Stimulated activated naive CD4-positive, alpha-beta T cell (primary cell): ENCODE results near the gene RDH11.
"Not testable (repeated sequence)": the region's sequence is repeated elsewhere in the genome, so short reads cannot be mapped to it uniquely, and the experiment has no call there.

Experiments used
- DNase-seq, 6 experiments: peaks; one replicate each; lab custom pipeline; 2025; lab: John Stamatoyannopoulos, UW

Gene RDH11, protein sequence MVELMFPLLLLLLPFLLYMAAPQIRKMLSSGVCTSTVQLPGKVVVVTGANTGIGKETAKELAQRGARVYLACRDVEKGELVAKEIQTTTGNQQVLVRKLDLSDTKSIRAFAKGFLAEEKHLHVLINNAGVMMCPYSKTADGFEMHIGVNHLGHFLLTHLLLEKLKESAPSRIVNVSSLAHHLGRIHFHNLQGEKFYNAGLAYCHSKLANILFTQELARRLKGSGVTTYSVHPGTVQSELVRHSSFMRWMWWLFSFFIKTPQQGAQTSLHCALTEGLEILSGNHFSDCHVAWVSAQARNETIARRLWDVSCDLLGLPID

DNA sequence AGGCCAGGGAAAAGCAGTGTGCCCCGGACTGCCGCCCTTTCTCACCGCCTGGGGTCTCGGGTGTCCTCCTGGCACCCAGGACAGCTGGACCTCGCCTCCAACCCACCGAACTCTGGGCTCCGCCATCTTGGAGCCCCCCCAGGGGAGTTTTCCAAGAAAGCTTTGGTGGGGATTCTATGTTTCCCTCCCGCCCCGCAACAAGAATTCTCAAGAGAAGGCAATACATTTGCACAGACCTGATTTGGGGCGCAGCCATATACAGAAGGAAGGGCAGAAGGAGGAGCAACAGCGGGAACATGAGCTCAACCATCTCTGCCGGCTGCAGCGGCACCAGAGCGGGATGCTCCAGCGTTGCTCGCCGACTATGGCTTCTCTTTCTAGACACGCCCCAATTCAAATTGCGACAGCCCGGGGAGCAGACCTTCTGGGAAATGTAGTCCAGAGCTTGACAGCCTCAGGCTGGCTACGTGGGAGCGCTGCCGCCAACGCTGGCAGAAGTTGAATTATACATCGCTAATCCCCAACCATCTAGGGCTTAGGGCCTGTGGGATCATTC, at the start of gene RDH11:
TSS of gene RDH11 (minus strand) at position 371 of the 556 bp plus-strand sequence. CDS start at position 310, 61 bp downstream.
- peak; percentile 61 to 83 (median 79) for DNase-seq

DNA sequence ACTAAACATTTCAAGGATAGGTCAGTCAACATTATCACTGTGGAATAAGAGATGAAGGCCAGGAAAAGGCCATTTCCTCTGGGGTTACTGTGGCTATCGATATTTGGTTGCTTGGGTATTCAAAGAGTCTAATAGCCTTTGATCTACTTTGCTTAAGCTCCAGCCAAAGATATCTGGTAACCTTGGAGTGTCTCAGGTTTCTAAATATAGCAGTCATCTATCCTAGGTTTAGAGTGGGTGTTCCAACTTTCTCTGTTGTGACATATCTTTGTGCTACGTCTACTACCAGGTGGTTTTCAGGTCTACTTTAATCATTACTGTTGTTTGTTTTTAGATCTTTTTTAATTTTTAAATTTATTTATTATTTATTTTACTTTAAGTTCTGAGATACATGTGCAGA, 48.5 kb upstream of the RDH11 start:
- DNase-seq, result no peak

DNA sequence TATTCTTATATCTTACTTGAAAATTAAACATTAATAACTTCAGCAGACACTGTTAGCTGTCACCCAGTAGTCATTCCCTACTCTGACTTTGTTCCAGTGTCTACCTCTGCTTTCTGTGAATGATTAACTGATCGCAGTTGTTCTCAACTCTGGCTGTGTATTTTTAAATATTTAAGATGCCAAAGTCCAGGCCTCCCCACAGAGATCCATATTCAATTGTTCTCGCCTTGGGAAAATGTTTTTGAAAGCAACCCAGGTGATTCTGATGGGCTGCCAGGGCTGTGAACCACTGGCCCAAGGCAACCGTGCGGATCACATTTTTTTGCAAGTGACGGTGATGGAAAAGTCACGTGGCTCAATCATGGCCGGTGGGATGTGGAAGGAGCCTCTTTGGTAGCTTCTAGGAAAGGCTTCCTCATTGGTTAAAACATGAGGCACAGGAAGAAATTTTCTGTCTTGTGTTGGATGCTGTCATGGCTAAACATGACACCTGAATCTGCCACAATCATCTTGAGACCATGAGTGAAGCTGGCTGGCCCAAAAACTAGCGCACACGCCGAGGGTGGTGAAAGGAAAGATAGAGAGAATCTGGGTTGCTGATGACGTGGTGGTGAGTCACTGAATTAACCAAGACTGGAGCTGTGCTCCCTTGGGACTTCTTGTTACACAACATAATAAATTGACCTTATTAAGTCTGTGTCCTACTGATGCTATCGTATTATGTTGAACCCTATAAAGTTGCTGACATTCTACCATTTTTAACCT, 43.4 kb upstream of the RDH11 start:
- DNase-seq, result no peak

DNA sequence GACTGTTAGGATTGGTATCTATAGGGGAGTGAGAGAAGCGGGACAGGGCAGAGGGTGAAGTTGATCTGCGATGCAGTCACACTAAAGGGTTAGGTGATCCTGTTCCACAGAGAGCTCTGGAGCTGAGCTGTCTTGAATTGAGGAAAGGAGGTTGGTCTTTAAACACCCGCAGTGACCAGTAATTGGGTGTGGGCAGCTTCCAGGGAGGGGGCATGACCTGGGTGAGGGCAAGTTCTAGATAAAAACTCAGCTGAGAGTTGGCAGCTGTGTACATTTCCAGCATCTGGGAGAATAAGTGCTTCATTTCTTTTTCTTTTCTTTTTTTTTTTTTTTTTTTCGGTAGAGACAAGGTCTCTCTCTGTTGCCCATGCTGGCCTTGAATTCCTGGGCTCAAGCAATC, 41.2 kb upstream of the RDH11 start:
- DNase-seq, result no peak

DNA sequence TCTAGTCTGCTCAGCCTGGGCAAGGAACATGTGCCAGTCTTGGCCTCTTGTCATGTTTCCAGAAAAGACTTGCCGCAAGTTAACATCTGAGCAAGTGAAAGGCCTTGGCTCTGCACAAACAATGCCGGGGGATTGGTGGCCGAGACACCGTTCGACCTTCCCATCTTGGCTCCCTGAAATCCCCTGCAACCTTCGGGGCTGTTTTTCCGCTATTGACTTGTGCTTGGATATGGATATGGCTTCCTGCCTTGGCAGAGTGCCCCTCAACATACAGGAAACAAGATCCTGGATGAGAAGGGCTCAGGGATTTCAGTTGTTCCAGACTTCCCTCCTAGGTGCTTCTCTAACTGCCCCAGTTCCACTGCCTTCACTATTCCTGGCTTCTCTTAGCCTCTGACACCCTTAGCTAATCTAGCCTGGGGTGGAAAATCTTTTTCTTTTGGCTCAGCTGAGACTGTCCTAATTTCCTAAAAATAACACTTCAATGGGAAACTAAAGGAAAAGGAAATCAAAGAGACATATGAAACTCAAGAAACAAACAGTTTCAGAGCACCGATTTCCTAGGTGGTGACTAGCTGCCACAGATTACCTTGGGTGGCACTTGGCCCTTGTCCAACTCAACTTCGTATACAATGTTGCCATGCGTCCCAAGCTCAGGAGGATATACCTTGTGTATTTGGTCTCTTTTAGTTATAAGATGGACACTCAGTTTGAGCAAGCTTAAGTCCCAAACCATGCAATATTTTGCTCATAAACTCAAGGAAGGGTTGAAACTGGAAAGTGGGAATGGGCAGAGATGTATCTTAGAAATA, 40.0 kb upstream of the RDH11 start:
- no peak for DNase-seq

DNA sequence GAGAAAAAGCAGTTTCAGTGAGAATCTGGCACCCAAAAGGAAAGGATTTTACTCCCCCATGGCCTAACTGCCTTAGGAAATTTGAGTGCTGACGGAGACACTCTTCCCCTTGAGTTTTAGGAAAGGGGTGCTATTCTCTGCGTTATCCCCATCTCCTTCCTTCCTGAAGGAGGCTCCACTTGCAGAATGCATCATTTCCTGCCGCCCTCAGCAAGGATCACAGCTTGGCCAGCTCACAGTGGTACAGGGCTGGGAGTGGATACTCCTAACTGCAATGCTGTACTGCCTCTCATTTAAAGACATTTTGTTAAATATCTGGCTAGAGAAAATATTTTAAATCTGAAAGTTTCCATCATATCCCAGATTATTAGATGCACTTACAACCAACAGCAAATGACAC, 39.1 kb upstream of the RDH11 start:
- no peak for DNase-seq

DNA sequence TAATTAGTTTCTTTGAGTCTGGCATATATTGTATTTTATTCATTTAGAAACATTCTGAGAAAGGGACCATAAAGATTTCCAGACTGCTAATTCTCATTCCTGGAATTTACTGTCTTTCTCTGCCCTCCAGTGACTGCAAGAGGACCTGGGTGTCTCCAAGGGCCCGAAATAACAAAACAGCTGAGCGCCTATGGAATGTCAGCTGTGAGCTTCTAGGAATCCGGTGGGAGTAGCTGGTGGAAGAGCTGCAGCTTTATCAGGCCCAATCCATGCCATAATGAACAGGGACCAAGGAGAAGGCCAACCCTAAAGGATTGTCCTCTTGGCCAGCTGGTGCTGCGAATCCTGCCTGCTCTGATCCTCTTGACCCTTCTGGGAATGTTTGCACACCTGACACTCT, 38.1 kb upstream of the RDH11 start:
- no peak for DNase-seq

DNA sequence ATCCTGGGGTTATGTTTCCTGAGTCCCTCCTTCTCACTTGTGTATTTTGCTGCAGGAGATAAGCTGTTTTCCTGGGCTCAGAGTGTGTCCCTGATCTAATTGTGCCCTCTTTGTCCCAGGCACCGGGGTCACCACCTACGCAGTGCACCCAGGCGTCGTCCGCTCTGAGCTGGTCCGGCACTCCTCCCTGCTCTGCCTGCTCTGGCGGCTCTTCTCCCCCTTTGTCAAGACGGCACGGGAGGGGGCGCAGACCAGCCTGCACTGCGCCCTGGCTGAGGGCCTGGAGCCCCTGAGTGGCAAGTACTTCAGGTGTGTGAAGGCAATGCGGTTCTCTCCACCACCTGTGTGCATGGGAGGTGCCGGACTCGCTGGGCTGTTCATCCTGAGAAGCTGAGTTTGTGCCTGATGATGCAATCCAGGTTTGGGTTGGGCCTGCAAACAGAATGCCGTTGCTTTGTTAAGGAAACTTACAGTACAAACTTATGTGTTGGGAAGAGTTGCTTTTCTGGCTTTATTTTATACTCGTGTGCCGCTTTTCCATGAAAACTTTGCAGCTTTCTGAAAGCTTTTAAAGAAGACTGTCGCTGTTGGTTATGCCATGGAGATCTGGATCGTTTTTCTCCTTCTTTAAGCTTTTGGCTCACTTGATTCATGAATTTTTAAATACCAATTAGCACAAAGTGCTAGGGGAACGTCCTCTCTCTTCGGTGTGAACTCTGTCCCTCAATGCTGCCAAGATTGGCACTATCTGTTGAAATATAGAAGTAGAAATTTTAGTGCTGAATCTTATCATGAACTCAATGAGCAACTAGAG, 33.7 kb upstream of the RDH11 start:
- no peak for DNase-seq

DNA sequence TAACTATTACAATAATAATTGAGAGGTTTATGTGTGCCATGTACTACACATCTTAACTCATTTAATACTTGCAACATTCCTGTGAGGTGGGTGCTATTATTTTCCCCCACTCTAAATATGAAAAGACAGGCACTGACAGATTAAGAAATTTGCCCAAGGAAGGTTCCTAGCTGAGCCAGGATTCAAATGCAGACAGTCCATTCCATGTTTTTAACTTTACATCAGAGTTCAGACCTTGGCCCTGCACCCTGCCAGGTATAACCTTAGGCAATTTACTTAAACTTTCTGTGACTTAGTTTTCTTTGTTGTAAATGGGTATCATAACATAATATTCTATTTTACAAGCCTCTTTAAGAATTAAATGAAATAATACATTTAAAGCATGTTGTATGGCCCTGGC, 32.7 kb upstream of the RDH11 start:
- no peak for DNase-seq

DNA sequence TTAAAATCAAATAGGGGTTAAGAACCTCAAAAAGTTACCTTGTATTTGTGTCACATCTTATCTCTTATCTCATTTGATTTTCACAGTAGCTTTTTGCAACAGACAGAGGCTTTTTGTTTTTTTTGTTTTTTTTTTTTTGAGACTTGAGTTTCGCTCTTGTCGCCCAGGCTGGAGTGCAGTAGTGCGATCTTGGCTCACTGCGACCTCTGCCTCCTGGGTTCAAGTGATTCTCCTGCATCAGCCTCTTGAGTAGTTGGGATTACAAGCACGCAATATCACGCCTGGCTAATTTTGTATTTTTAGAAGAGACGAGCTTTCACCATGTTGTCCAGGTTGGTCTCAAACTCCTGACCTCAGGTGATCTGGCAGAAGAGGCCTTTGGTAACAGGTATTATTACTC, 31.8 kb upstream of the RDH11 start:
- DNase-seq, result no peak

DNA sequence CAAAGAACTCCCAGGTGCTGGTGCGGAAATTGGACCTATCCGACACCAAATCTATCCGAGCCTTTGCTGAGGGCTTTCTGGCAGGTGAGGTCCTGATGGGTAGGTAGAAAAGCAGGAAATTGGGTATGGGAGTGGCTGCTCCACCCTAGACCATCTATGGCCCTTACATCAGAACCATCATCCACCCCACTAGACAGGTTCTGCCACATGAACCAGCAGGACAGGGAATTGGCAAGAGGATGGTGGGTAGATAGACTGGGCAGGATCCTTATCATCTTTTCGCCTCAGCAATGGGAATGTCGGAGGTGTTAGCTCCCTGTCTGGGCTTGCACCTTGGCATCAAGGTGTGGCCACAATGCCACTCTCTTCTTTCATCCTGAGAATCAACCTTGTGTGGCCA, 29.6 kb upstream of the RDH11 start:
- no peak for DNase-seq

DNA sequence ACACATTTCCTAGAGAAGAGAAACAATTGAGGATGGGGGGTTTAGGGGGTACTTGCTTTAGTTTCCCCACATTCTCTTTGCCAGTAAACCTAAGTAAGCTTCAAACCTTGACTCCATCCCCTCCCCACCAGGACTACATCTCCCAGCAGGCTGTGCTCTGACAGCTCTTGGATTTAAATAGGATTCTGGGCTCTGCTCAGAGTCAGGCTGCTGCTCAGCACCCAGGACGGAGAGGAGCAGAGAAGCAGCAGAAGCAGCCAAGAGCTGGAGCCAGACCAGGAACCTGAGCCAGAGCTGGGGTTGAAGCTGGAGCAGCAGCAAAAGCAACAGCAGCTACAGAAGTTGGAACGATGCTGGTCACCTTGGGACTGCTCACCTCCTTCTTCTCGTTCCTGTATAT, 26.7 kb upstream of the RDH11 start:
- no peak for DNase-seq

DNA sequence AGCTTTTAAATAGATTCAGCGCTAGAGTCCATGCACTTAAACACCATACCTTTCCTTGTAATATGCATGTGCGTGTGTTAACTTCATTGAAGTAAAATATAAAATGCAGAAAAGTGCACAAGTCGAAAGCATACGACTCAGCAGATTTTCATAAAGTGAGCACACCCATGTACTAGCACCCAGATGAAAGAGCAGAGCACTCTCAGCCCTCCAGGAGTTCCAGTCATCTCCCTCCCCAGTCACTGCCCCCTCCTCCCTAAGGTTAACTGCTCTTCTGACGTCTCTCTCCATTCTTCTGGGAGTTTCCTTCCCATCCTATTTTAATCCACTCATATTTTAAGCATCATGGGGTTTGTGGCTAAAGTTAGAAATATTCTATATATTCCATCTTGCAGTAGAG, 26.3 kb upstream of the RDH11 start:
- DNase-seq, result no peak

DNA sequence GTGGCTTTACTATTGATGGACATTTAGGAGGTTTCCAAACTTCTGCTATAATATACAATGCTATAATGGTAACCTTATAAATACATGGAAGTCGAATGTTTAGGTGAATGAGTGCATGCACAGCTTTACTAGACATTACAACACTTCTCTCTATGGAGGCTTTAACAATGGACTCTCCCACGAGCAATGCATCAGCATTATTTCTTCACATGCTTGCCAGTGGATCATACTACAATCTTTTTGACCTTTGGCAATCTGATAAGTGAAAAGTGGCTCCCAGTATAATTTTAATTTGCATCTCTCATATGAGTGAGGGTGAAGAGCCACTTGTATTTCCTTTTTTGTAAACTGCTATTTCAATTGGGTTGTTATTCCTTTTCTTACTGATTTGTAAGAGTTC, 24.3 kb upstream of the RDH11 start:
- DNase-seq, result no peak

DNA sequence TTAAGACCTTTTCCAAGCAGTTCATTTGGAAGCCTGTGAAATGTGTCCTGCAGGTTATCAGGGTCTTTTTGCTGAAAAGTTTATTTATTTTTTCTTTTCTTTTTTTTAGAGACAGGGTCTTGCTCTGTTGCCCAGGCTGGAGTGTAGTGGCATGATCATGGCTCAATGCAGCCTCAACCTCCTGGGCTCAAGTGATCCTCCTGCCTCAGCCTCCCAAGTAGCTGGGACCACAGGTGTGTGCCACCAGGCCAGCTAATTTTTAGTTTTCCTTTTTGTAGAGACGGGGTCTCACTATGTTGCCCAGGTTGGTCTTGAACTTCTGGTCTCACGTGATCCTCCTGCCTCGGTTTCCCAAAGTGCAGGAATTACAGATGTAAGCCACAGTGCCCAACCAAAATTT, 23.8 kb upstream of the RDH11 start:
- not testable (repeated sequence) for DNase-seq

DNA sequence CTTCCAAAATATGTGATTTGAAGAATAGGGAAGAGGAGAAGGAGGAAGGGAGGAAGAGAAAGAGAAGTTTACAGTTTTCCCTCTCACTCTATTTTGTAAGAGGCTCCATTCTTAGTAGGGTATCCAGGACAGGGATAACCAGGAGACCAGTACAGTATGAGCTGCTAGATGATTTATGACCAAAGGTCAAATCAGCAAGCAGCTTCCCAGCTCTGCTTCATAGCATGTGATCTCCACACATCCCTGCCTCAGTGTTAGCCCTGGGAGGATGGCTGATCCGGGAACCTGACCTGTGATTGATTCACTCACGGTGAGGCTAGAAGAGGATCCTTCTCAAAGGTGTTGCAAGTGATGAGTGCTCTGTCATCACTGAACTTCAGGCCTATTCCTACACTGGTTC, 22.7 kb upstream of the RDH11 start:
- no peak for DNase-seq

DNA sequence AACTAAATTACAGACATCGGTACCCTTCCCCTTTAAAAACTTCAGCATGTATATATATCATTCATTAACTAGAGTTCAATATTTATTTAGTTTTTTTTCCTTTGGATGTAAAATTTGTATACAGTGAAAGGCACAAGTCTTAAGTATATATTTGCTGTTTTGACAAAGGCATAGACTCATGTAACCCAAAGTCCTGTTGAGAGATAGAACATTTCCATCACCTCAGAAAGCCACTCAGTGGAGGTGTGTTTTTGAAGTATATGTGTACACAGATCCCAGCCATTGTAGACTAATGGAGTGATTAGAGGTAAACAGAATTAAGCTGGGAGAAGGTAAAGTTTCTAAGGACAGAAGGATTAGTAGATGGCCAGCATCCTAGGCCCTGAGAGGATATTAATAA, 21.5 kb upstream of the RDH11 start:
- no peak for DNase-seq

DNA sequence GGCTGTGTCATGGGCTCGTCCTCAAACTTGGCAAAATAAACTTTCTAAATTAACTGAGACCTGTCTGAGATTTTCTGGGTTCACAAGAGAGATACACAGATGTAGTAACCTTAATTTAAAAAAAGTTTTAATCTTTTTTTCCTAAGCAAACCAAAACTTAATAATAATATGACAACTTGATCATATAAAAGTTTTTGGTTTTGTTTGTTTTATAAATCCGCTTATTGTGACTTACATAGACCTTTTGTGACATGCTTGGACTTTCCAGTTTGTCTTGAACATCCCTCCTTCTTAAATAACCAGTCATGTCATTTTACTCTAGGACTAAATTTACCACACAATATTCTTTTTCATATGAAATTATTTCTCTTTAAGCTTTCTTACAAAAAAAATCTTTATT, 14.6 kb upstream of the RDH11 start:
- DNase-seq, result no peak

DNA sequence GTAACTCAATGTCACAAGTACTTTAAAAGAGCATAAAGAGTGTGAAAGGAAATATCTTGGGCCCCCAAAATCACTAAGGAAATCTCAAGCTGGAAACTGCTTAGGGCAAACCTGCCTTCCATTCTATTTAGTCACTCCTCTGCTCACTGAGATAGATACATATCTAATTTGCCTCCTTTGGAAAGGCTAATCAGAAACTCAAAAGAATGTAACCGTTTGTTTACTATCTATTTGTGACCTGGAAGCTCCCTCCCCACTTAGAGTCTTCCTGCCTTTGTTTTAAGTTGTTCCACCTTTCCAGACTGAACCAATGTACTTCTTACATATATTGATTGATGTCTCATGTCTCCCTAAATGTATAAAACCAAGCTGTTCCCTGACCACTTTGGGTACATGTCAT, 14.2 kb upstream of the RDH11 start:
- not testable (repeated sequence) for DNase-seq

DNA sequence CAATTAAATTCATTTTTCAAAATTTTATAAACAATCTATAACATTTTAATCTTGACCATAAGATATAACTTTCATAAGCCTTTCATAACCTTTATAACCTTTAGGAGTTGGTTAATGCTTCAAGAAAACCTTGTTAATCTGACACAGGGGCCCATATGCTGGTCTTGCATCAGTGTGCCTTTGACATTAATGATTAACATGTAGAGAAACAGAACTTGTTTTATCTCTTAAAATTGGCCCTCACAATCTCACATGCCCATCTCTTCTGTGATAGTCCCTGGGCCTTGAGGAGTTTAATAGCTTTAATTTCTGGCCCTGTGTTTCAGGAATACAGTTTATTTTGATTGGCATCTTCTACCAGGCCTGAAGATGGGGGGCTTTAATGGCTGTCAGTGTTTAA, 13.8 kb upstream of the RDH11 start:
- DNase-seq, result not testable (repeated sequence)

DNA sequence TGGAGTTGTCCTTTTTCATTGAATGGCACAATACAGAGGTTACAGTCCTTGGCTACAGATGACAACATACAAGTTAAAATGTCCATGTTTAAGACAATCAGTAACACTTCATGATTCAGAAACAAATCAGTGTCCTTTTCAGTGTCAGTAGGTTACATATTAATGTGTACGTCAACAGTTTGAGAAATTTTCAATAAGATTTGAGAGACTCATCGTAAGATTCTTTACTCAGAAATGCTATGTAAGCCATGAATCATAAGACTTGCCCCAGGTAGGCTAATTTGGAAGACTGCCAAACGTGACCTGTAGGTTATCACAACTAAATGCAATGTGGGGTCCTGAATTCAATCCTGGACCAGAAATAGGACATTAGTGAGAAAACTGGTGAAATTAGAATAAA, 9.6 kb upstream of the RDH11 start:
- DNase-seq, result no peak
